Eye (tissue), 1 donor: ENCODE data around the gene NR2F2.
A peak's percentile ranks its signal among the peaks of the same experiment; 100 is the strongest.

ENCODE experiments used
- DNase-seq: peaks from one replicate; pipeline ENCODE4 v3.0.0-alpha.2; 2015

NR2F2 gene

GRCh38 chr15:96320107-96320506 lies 10.4 kb upstream of the NR2F2 start:
- peak; percentile 11 for DNase-seq

- DNase-seq = peak; percentile 77
Measured at GRCh38 chr15:96320703-96321638, 9.5 kb upstream of the NR2F2 start.

- peak; percentile 78 for DNase-seq
Measured at GRCh38 chr15:96321639-96322535, 8.6 kb upstream of the NR2F2 start.

- peak; percentile 65 for DNase-seq
Measured at GRCh38 chr15:96322536-96323318, 7.8 kb upstream of the NR2F2 start.

- peak; percentile 61 for DNase-seq
Measured at GRCh38 chr15:96323319-96324145, 7.0 kb upstream of the NR2F2 start.

GRCh38 chr15:96324192-96324895 lies 6.2 kb upstream of the NR2F2 start:
- peak; percentile 39 for DNase-seq

- DNase-seq = peak; percentile 30
Measured at GRCh38 chr15:96324940-96325540, 5.5 kb upstream of the NR2F2 start.

GRCh38 chr15:96325541-96326327 lies 4.8 kb upstream of the NR2F2 start:
- peak; percentile 75 for DNase-seq

GRCh38 chr15:96326328-96327154 lies 4.0 kb upstream of the NR2F2 start:
- DNase-seq = peak; percentile 84

GRCh38 chr15:96327155-96327741 lies 3.3 kb upstream of the NR2F2 start:
- peak; percentile 94 for DNase-seq

GRCh38 chr15:96328181-96328876 lies 2.2 kb upstream of the NR2F2 start:
- DNase-seq = peak; percentile 36

- peak; percentile 8 for DNase-seq
Measured at GRCh38 chr15:96328877-96329195, 1.7 kb upstream of the NR2F2 start.

GRCh38 chr15:96329403-96329981 lies 1.0 kb upstream of the NR2F2 start:
- no peak for DNase-seq

- peak; percentile 88 for DNase-seq
Measured at GRCh38 chr15:96330064-96330449, 443 bp upstream of the NR2F2 start.

GRCh38 chr15:96331144-96331944 lies 844 bp downstream of the NR2F2 start:
- DNase-seq = peak; percentile 73

- DNase-seq = peak; percentile 81
Measured at GRCh38 chr15:96331945-96332636, 1.6 kb downstream of the NR2F2 start.
